Caco-2 (cell line): ENCODE data around the gene OGA. TPM values are rescaled to one million over a fixed set of nuclear protein-coding genes. Genes with fewer than 3 reads are reported as not detected.
A peak's percentile ranks its signal among the peaks of the same experiment; 100 is the strongest.

ENCODE experiments used
- BruUV-seq: library from RNA; stranded (reverse); fragments of 400-500 nt; replicated peaks from 2 replicates; lab custom pipeline; 2021; lab: Mats Ljungman, UMichigan
- CTCF ChIA-PET: fragments of 300-600 bp; sonication (Branson Sonifier 250); formaldehyde crosslinking; loops from one replicate; lab custom pipeline; 2022; ENCODE audit warnings: antibody characterized with exemption; lab: Charles Lee
- POLR2A ChIA-PET: fragments of 300-600 bp; sonication (Branson Sonifier 250); formaldehyde crosslinking; loops from one replicate; lab custom pipeline; 2022; ENCODE audit warnings: antibody characterized with exemption; lab: Charles Lee
- DNase-seq, 2 experiments: peaks; one replicate each; pipeline versions ENCODE4 v3.0.0 to v3.0.0-alpha.2; 2020 to 2022
- H3K27me3 ChIP-seq: replicated peaks from 2 replicates; pipeline ENCODE4 v1.6.0; 2011; ENCODE audit warnings: low read length; ENCODE audit not compliant: control insufficient read depth, insufficient read depth
- H3K36me3 ChIP-seq: 2 replicates; pipeline ENCODE4 v1.5.1; 2011; ENCODE audit warnings: low read length; ENCODE audit not compliant: control insufficient read depth, insufficient read depth
- H3K4me1 ChIP-seq: fragments of 250-450 bp; sonication (Bioruptor Pico); 2 replicates; pipeline ENCODE4 v1.5.1; 2020; ENCODE audit warnings: mild to moderate bottlenecking
- H3K4me3 ChIP-seq: 2 replicates; pipeline ENCODE4 v1.5.1; 2011; ENCODE audit warnings: low read depth, mild to moderate bottlenecking, control low read depth, low read length
- H3K9me3 ChIP-seq: fragments of 250-450 bp; sonication (Bioruptor Pico); 2 replicates; pipeline ENCODE4 v1.5.1; 2020; ENCODE audit warnings: mild to moderate bottlenecking, moderate library complexity
- H3K27ac Mint-ChIP-seq: one replicate; pipeline ENCODE4 v1.8.0; 2022; ENCODE audit warnings: mixed read lengths; ENCODE audit not compliant: unreplicated experiment
- H3K27me3 Mint-ChIP-seq: one replicate; pipeline ENCODE4 v1.8.0; 2022; ENCODE audit warnings: mixed read lengths; ENCODE audit not compliant: insufficient read depth, unreplicated experiment
- H3K36me3 Mint-ChIP-seq: one replicate; pipeline ENCODE4 v1.8.0; 2022; ENCODE audit warnings: mild to moderate bottlenecking, mixed read lengths; ENCODE audit not compliant: insufficient read depth, unreplicated experiment
- H3K4me1 Mint-ChIP-seq: one replicate; pipeline ENCODE4 v1.8.0; 2022; ENCODE audit warnings: low read depth, mixed read lengths; ENCODE audit not compliant: unreplicated experiment
- H3K4me3 Mint-ChIP-seq: one replicate; pipeline ENCODE4 v1.8.0; 2022; ENCODE audit warnings: mild to moderate bottlenecking, moderate library complexity, mixed read lengths; ENCODE audit not compliant: unreplicated experiment
- H3K9me3 Mint-ChIP-seq: one replicate; pipeline ENCODE4 v1.8.0; 2022; ENCODE audit warnings: mixed read lengths; ENCODE audit not compliant: unreplicated experiment
- CTCF ChIP-seq, 2 experiments: fragments of 200-600 bp in 1 of 2; IDR thresholded peaks; 1 replicate in 1 of 2; 2 replicates in 1 of 2; pipeline versions ENCODE4 v1.5.1 to v1.8.0; 2011 to 2022; ENCODE audit warnings: antibody characterized with exemption in 1 of 2, control low read depth in 1 of 2, inconsistent platforms in 1 of 2, low read depth in 1 of 2, low read length in 1 of 2, mild to moderate bottlenecking in 1 of 2, moderate library complexity in 1 of 2; ENCODE audit not compliant: insufficient read depth in 1 of 2, severe bottlenecking in 1 of 2, unreplicated experiment in 1 of 2
- intact Hi-C: fragments of 100-400 bp; cut with micrococcal nuclease; formaldehyde crosslinking; loops from one replicate; pipeline ENCODE4 v1.10.0; 2022; ENCODE audit not compliant: unreplicated experiment
- total RNA-seq: library from RNA; stranded (reverse); gene quantifications from 2 replicates; pipeline ENCODE4 v1.2.3, GENCODE V29; 2022

The OGA gene
- total RNA-seq, 1 experiment from 2014 or later: 76.9 TPM

GRCh38 chr10:101769541-101770180 is 48.6 kb downstream of the OGA start:
- POLR2A ChIA-PET: no interaction called here
- DNase-seq: no peak
- Histone ChIP-seq H3K27me3 (peaks cover 1% of the 10 kb centered on the region; the same call in 1 of the 2 replicates), H3K4me3 (no peak overlapping the region), H3K36me3 (no peaks in the 10 kb centered on the region), H3K9me3 (no peaks in the 10 kb centered on the region), H3K4me1 (no peaks in the 10 kb centered on the region)
- no peaks in the 10 kb centered on the region for H3K9me3 Mint-ChIP-seq
- H3K36me3 Mint-ChIP-seq: no peaks in the 10 kb centered on the region
- no peaks in the 10 kb centered on the region for H3K4me1 Mint-ChIP-seq
- CTCF ChIA-PET: interaction anchor here (0.7 kb wide), 1 partner anchor 282 kb away, joined by 3 read pairs; no protein-coding TSS in a partner anchor
- H3K27ac Mint-ChIP-seq: no peak overlapping the region
- no TSS peak for BruUV-seq
- TF ChIP-seq CTCF (IDR thresholded peaks at IDR 0.05; ENCODE audit: insufficient read depth in 1 of 2, low read depth in 1 of 2, low read length in 1 of 2, severe bottlenecking in 1 of 2, unreplicated experiment in 1 of 2): no peak
- intact Hi-C loops: no loop called here
- peaks cover 10% of the 10 kb centered on the region for H3K27me3 Mint-ChIP-seq
- no peak overlapping the region for H3K4me3 Mint-ChIP-seq

- intact Hi-C loops: no loop called here
- H3K36me3 Mint-ChIP-seq: no peaks in the 10 kb centered on the region
- DNase-seq: no peak
- no peaks in the 10 kb centered on the region for H3K4me1 ChIP-seq
- no peaks in the 10 kb centered on the region for H3K4me1 Mint-ChIP-seq
- H3K9me3 ChIP-seq: no peaks in the 10 kb centered on the region
- POLR2A ChIA-PET: no interaction called here
- no peaks in the 10 kb centered on the region for H3K9me3 Mint-ChIP-seq
- no TSS peak for BruUV-seq
- H3K4me3 Mint-ChIP-seq: no peak overlapping the region
- CTCF ChIA-PET: no interaction called here
- peaks cover 6% of the 10 kb centered on the region for H3K27me3 Mint-ChIP-seq
- no peak overlapping the region for H3K4me3 ChIP-seq
- H3K27ac Mint-ChIP-seq: no peak overlapping the region
- no peaks in the 10 kb centered on the region for H3K36me3 ChIP-seq
- no peak for TF ChIP-seq CTCF (IDR thresholded peaks at IDR 0.05; ENCODE audit: insufficient read depth in 1 of 2, low read depth in 1 of 2, low read length in 1 of 2, severe bottlenecking in 1 of 2, unreplicated experiment in 1 of 2)
- peaks cover 1% of the 10 kb centered on the region; the same call in 1 of the 2 replicates for H3K27me3 ChIP-seq
Observed at GRCh38 chr10:101768791-101769170, 49.5 kb downstream of the OGA start.

- DNase-seq: peak in 1 of 2 experiments; percentile 23
- no peak overlapping the region for H3K4me3 Mint-ChIP-seq
- H3K36me3 Mint-ChIP-seq: no peaks in the 10 kb centered on the region
- H3K9me3 Mint-ChIP-seq: no peaks in the 10 kb centered on the region
- TF ChIP-seq CTCF (IDR thresholded peaks at IDR 0.05; ENCODE audit: insufficient read depth in 1 of 2, low read depth in 1 of 2, low read length in 1 of 2, severe bottlenecking in 1 of 2, unreplicated experiment in 1 of 2): no peak
- Histone ChIP-seq H3K4me3 (no peak overlapping the region), H3K9me3 (no peaks in the 10 kb centered on the region), H3K27me3 (peaks cover 1% of the 10 kb centered on the region; the same call in 1 of the 2 replicates), H3K4me1 (no peaks in the 10 kb centered on the region), H3K36me3 (no peaks in the 10 kb centered on the region)
- H3K4me1 Mint-ChIP-seq: no peaks in the 10 kb centered on the region
- intact Hi-C loops: no loop called here
- H3K27me3 Mint-ChIP-seq: peaks cover 6% of the 10 kb centered on the region
- no TSS peak for BruUV-seq
- ChIA-PET POLR2A (no interaction called here), CTCF (no interaction called here)
- no peak overlapping the region for H3K27ac Mint-ChIP-seq
Observed at GRCh38 chr10:101767966-101768790, 50.1 kb downstream of the OGA start.
